ENCODE results near the gene PLCH1.

Gene PLCH1

DNA sequence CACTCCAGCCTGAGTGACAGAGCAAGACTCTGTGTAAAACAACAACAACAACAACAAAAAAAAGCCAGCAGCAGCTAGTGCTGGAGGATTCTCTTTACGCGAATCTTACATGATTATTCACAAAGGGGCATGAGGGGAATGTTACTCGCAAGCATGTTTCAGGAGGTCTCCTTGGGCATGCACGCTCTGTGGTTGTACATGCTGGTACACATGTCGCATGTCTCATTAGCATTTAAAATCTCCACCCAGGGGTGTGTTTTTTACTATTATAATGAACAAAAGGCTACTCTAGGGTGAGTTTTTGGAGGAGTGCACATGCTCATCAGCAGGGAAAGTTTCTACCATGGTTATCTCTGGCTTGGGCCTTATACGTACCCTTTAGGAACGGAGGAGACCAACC, 12.7 kb upstream of the PLCH1 start:
- H3K27ac ChIP-seq = no peak overlapping the region
- TF ChIP-seq, protein P1, sequence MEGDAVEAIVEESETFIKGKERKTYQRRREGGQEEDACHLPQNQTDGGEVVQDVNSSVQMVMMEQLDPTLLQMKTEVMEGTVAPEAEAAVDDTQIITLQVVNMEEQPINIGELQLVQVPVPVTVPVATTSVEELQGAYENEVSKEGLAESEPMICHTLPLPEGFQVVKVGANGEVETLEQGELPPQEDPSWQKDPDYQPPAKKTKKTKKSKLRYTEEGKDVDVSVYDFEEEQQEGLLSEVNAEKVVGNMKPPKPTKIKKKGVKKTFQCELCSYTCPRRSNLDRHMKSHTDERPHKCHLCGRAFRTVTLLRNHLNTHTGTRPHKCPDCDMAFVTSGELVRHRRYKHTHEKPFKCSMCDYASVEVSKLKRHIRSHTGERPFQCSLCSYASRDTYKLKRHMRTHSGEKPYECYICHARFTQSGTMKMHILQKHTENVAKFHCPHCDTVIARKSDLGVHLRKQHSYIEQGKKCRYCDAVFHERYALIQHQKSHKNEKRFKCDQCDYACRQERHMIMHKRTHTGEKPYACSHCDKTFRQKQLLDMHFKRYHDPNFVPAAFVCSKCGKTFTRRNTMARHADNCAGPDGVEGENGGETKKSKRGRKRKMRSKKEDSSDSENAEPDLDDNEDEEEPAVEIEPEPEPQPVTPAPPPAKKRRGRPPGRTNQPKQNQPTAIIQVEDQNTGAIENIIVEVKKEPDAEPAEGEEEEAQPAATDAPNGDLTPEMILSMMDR (conservative IDR thresholded peaks at IDR 0.05) = no peak

DNA sequence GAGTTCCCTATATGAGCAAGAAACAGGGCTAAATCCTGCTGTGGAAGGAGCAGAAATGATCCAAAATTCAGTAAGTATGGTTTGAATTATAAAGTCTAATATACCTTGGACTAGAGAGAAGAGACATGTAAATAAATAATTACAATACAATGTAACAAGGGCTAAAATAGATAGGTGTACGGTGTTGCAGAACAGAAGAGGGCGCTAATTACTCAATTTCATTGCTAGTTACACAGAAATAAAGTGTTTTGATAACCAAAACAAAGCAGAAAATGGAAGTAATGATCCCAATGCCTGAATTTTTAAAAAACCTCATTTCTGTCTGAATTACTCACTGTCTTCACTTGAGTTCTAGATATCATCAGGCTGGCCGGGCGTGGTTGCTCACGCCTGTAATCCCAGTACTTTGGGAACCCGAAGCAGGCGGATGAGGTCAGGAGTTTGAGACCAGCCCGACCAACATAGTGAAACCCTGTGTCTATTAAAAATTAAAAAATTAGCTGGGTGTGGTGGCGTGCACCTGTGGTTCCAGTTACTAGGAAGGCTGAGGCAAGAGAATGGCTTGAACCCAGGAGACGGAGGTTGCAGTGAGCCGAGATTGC, 8.3 kb upstream of the PLCH1 start:
- TF ChIP-seq, protein P1 (conservative IDR thresholded peaks at IDR 0.05) = peak; percentile 78
- H3K27ac ChIP-seq = no peak overlapping the region

DNA sequence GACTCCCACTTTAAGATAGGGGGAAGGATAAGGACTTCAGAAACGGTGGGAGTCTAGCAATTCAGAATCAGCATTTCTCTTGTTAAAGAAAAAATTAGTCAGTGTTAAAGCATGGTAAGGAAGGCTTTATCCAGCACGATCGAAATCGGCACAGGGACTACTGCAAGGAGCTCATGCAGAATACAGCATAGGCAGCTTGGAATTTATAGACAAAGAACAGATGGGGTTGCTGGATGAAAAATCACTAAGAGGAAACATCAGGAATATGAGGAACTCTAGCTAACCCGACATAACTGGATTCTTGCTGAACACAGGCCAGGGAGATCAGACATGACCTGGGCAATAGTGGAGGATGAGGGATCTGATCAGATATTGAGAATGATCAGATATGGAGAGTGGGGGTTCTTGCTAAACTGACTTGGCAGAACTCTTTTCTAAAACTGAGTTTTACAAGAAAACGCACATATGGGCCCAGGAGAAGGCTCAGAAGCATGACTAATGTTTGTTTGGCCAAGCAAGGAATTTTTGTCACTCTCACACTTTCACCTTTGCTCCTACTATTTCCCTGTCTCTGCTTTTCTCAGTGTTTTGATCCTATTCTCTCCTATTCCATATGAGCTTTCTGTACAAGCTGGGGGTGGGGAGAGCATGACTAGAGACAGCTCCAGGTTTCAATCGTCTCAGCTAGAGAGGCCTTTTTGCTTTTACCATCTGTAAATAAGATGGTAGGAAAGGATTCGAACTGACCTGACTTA, 3.9 kb upstream of the PLCH1 start:
- H3K27ac ChIP-seq = no peak overlapping the region
- TF ChIP-seq, protein P1 (conservative IDR thresholded peaks at IDR 0.05) = no peak

DNA sequence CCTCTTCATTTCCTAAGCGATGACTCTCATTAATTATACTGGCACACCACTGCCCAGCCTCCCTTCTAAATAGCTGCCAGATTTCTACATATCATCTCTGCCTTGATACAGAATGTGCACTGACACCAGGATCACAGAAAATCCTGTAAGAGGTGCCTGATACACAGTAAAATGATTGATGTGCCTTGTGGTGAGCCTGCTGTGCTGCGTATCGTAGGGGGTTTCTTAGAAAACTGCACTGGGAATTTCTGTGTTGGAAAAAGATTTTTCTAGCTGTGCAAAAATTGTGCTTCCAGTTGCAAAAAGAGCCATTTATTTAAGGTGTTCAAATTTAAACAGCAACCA, 3.0 kb upstream of the PLCH1 start:
- no peak overlapping the region for H3K27ac ChIP-seq
- TF ChIP-seq, protein P1 (conservative IDR thresholded peaks at IDR 0.05) = no peak

GRCh38 chr3:155747286-155747945, 2.5 kb upstream of the PLCH1 start:
- no peak overlapping the region for H3K27ac ChIP-seq
- TF ChIP-seq, protein P1 (conservative IDR thresholded peaks at IDR 0.05) = no peak

DNA sequence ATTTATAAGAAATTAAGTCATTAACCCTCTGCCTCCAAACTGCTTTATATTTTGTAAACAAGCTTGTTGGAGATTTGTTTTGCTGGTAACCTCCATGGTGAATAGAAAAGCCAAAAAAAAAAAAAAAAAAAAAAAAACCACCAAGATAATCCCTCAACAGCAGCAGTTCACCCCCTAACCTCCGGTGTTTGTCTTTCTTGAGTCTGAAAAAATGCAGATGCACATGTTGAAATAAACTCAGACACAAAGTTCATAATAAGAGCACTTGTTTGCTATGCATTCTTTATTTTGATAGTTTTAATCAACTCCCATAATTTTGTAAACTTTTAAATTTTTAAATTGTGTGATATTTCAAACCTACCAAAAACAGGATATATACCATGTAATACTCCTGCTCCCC, 1.8 kb upstream of the PLCH1 start:
- TF ChIP-seq, protein P1 (conservative IDR thresholded peaks at IDR 0.05) = no peak
- H3K27ac ChIP-seq = no peak overlapping the region

DNA sequence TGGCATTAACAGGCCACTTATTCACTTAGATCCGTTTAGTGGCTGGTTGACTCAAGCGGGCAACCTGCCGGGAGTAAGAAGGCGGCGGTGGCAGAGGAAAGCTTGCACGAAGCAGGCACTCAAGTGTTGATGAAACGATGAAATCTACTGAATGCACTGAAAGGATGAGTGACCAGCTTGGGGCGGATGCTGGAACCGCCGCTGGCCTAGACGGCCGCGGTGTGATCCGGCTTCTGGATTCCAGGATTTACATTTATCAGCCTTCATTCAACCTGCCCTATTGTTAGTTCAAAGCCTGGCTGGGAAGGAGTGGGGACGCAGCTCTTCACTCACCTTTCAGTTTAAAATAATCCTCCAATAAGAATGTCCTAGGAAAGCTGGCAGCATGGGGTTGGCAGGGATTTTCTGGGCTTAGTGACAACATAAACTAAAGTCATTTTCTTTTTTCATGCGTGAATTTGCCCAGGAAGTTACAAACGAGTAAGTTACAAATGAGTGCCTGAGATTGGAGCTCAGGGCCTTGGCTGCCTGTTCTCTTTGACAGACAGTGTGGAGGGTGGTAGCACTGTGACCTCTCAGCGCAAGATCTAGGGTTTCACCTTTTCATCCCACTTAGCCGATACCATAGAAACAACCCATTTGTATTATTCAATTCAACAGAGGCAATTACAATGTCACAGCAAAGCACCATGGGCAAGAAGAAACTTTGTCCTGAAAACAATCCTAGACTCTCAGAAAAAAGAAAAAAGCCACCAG, 1.1 kb upstream of the PLCH1 start:
- TF ChIP-seq, protein P1 (conservative IDR thresholded peaks at IDR 0.05) = no peak
- no peak overlapping the region for H3K27ac ChIP-seq

All from VCaP (cell line).